GM21619 (cell line): ENCODE measurements around the gene HS3ST5.
A peak's percentile ranks its signal among the peaks of the same experiment; 100 is the strongest.
"Not testable (repeated sequence)": the region's sequence is repeated elsewhere in the genome, so short reads cannot be mapped to it uniquely, and the experiment has no call there.

Source experiments
- ATAC-seq: cut with Tn5 transposase; IDR thresholded peaks from one replicate; pipeline ENCODE4 v1.9.1; 2021; ENCODE audit not compliant: unreplicated experiment

The HS3ST5 gene

GRCh38 chr6:114158411-114158810 lies 184.4 kb downstream of the HS3ST5 start:
- ATAC-seq, result no peak

- ATAC-seq, result no peak
Measured at GRCh38 chr6:114157848-114158247, 185.0 kb downstream of the HS3ST5 start.

GRCh38 chr6:114155763-114156162 lies 187.1 kb downstream of the HS3ST5 start:
- no peak for ATAC-seq

GRCh38 chr6:114154812-114155211 lies 188.0 kb downstream of the HS3ST5 start:
- ATAC-seq, result no peak

GRCh38 chr6:114153448-114153847 lies 189.4 kb downstream of the HS3ST5 start:
- no peak for ATAC-seq

- no peak for ATAC-seq
Measured at GRCh38 chr6:114151064-114151690, 191.6 kb downstream of the HS3ST5 start.

- not testable (repeated sequence) for ATAC-seq
Measured at GRCh38 chr6:114149182-114149581, 193.6 kb downstream of the HS3ST5 start.

GRCh38 chr6:114144887-114145851 lies 197.7 kb downstream of the HS3ST5 start:
- no peak for ATAC-seq

GRCh38 chr6:114142258-114142657 lies 200.6 kb downstream of the HS3ST5 start:
- ATAC-seq, result no peak

- no peak for ATAC-seq
Measured at GRCh38 chr6:114140416-114140815, 202.4 kb downstream of the HS3ST5 start.

GRCh38 chr6:114138577-114139248 lies 204.1 kb downstream of the HS3ST5 start:
- no peak for ATAC-seq

- ATAC-seq, result no peak
Measured at GRCh38 chr6:114135363-114135971, 207.4 kb downstream of the HS3ST5 start.

- ATAC-seq, result no peak
Measured at GRCh38 chr6:114133816-114134215, 209.0 kb downstream of the HS3ST5 start.

GRCh38 chr6:114131945-114132344 lies 210.9 kb downstream of the HS3ST5 start:
- ATAC-seq, result no peak

- ATAC-seq, result no peak
Measured at GRCh38 chr6:114125576-114125975, 217.2 kb downstream of the HS3ST5 start.

GRCh38 chr6:114121913-114122662 lies 220.7 kb downstream of the HS3ST5 start:
- no peak for ATAC-seq

GRCh38 chr6:114119056-114119455 lies 223.8 kb downstream of the HS3ST5 start:
- ATAC-seq, result no peak

- ATAC-seq, result no peak
Measured at GRCh38 chr6:114115652-114116051, 227.2 kb downstream of the HS3ST5 start.

GRCh38 chr6:114108119-114109002 lies 234.5 kb downstream of the HS3ST5 start:
- ATAC-seq, result peak; percentile 72
